ENCODE measurements around the gene HADHB.
"Not testable (repeated sequence)": the region's sequence is repeated elsewhere in the genome, so short reads cannot be mapped to it uniquely, and the experiment has no call there.

The HADHB gene

DNA sequence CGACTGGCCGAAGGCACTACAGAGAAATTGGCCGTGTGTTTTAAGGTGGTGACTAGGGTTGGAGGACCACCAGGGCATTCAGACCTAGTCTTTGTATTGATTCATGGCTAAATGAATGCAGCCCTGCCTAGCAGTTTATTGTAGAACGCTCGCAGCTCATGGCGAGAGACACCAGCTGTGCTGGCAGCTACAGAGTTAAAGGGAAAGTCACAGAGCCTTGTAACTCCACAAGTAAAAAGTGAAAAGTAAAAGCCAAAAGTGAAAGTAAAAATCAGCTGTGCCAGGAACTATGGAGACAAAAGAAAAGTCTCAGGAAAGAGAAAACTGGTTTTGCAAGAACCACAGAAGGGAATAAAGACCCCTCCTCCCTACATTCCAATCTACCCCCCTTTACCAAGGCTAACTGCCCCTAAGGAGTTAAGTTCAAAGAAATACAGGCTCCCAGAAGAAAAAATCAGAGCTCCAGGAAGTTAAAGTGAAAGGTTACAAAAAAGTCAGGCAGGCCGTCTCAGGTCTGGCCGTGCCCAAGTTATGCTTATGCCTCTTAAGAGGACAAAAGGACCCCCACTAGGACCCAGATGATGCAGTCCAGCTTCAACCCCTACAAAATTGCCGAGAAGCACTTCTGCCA lies 54.8 kb downstream of the HADHB start:
- TF ChIP-seq, protein P1, sequence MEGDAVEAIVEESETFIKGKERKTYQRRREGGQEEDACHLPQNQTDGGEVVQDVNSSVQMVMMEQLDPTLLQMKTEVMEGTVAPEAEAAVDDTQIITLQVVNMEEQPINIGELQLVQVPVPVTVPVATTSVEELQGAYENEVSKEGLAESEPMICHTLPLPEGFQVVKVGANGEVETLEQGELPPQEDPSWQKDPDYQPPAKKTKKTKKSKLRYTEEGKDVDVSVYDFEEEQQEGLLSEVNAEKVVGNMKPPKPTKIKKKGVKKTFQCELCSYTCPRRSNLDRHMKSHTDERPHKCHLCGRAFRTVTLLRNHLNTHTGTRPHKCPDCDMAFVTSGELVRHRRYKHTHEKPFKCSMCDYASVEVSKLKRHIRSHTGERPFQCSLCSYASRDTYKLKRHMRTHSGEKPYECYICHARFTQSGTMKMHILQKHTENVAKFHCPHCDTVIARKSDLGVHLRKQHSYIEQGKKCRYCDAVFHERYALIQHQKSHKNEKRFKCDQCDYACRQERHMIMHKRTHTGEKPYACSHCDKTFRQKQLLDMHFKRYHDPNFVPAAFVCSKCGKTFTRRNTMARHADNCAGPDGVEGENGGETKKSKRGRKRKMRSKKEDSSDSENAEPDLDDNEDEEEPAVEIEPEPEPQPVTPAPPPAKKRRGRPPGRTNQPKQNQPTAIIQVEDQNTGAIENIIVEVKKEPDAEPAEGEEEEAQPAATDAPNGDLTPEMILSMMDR (IDR thresholded peaks at IDR 0.05; ENCODE audit: low read depth, low read length, missing control alignments): no peak
- H3K4me3 ChIP-seq (replicated peaks; ENCODE audit: low read depth, low read length): peak overlapping the region; percentile 39
- DNase-seq (ENCODE audit: extremely low read depth, low read depth): no peak

DNA sequence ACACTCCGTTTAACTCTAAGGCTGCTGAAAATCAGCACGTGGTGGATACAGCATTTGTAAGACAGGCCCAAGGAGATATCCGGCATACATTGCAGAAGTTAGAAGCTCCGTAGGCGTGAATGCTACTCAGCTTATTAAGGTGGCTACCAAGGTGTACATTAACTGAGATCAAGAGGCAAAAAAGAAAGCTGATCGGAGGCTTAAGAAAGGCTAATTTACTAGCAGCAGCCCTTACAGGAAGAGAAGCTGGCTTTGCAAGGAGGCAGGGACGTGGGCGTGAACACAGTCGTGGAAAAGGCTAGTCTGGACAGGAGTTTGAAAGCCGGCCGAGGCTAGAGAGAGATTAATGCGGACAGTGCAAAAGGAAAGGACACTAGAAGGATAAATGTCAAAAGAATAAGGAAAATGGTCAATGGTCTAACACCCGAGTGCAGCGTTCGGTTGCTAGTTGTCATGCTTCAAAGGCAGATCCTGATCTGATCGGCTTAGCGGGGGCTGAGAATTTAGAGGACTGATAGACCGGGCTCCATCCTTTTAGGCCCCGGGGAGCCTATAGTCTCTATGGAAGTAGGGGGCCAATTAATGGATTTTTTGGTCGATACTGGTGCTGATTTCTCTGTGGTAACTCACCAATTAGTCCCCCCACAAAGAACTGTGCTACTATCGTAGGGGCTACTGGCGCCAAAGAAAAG lies 55.6 kb downstream of the HADHB start:
- peak overlapping the region; percentile 39; the same call in 1 of the 2 replicates for H3K4me3 ChIP-seq (replicated peaks; ENCODE audit: low read depth, low read length)
- TF ChIP-seq, protein P1 (IDR thresholded peaks at IDR 0.05; ENCODE audit: low read depth, low read length, missing control alignments): no peak
- no peak for DNase-seq (ENCODE audit: extremely low read depth, low read depth)

DNA sequence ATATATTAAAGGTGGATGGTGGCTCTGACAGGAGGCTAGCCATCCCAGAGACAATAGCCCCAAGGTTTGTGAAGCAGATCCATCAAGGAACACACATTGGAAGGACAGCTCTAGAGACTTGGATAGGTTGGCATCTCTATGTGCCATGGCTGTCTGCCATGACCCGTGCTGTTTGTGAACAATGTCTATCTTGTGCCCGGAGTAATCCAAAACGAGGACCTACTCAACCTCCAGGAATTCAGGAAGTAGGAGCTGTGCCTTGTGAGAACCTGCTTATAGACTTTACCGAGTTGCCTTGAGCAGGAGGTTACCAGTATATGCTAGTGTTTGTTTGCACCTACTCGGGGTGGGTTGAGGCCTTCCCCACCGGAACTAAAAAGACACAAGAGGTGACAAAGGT lies 58.1 kb downstream of the HADHB start:
- H3K4me3 ChIP-seq (replicated peaks; ENCODE audit: low read depth, low read length): no peak overlapping the region

DNA sequence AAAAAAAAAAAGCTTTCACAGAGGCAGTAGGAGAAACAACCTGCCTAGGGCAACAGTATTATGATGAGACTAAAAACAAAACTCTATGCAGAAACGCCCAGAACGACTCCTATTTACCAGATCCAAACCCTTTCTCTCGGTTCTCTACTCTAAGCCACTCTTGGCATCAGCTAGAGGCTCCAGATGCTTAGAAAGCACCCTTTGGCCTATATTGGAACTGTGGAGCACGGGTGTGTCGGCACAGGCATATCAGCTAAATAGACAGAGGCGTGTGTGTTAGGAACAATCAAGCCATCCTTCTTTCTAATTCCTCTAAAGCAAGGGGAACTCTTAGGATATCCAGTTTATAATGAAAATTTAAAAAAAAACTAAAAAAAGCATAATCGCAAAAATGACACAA lies 60.4 kb downstream of the HADHB start:
- not testable (repeated sequence) for H3K4me3 ChIP-seq (replicated peaks; ENCODE audit: low read depth, low read length); DNase-seq (ENCODE audit: extremely low read depth, low read depth)

More for the DNA sequence above, 58.1 kb downstream of the HADHB start:
- TF ChIP-seq, protein P1 (IDR thresholded peaks at IDR 0.05; ENCODE audit: low read depth, low read length, missing control alignments): no peak
- no peak for DNase-seq (ENCODE audit: extremely low read depth, low read depth)

DNA sequence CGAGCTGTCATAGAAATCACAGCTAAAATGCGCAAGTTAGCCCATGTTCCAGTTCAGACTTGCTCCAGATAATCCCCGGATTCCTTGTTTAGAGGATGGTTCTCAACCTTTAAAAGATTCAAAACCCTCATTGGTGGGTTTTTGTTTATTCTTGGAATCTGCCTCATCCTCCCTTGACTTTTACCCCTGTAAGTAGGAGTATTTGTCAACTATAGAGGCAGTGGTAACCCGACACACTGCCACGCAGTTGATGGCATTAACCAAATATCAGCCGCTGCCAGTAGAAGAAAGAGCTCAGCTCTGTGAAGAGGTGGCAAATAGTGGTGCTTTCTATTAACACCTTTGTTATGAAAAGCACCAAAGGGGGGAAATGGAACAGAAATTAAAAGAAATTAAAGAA lies 60.8 kb downstream of the HADHB start:
- DNase-seq (ENCODE audit: extremely low read depth, low read depth): no peak
- H3K4me3 ChIP-seq (replicated peaks; ENCODE audit: low read depth, low read length): no peak overlapping the region
- TF ChIP-seq, protein P1 (IDR thresholded peaks at IDR 0.05; ENCODE audit: low read depth, low read length, missing control alignments): no peak

DNA sequence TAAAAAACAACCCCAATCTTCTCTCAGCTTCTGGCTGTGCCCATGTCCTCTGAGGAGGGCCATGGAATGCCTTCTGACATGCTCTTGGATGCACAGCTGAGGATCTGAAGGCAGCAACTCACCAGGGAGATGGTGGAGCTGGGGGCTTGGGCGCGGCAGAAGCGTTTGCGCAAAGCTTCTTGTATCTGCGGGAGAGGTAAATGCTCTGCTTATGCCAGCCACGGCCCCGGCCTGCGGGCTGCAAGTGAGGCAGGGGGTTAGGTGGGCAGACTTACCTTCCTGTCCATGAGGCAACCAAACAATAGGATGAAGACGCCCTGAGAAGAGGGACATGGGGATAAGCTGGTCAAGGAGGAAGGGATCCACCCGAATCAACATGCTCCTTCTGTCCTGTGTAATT lies 65.2 kb downstream of the HADHB start:
- no peak overlapping the region for H3K4me3 ChIP-seq (replicated peaks; ENCODE audit: low read depth, low read length)
- TF ChIP-seq, protein P1 (IDR thresholded peaks at IDR 0.05; ENCODE audit: low read depth, low read length, missing control alignments): no peak
- no peak for DNase-seq (ENCODE audit: extremely low read depth, low read depth)

DNA sequence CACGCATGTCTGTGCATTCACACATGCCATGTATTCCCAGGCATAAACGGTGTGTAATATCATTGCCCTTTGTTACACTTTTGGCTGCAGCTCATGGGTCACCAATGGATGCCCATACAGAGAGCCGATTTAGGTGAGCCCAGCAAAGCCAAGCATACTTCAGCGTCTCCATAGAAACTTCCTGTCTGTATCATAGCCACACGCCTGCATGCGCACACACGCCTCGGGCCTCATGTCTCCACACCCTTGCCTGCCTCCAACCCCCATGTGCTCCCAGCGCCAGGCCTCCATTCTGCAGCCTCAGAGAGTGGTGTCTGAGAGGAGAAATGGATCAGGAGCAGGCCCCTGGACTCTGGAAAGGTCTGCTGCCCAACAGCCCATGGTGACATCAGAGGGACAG lies 67.7 kb downstream of the HADHB start:
- no peak overlapping the region for H3K4me3 ChIP-seq (replicated peaks; ENCODE audit: low read depth, low read length)
- no peak for DNase-seq (ENCODE audit: extremely low read depth, low read depth)
- TF ChIP-seq, protein P1 (IDR thresholded peaks at IDR 0.05; ENCODE audit: low read depth, low read length, missing control alignments): no peak

Measured in HFF-Myc (cell line).